GM19240 (cell line): ENCODE measurements around the gene RHNO1.

ENCODE experiments used
- DNase-seq: peaks from one replicate; pipeline ENCODE4 v3.0.0; 2011; ENCODE audit warnings: low spot score; ENCODE audit not compliant: insufficient read length

Gene RHNO1, protein sequence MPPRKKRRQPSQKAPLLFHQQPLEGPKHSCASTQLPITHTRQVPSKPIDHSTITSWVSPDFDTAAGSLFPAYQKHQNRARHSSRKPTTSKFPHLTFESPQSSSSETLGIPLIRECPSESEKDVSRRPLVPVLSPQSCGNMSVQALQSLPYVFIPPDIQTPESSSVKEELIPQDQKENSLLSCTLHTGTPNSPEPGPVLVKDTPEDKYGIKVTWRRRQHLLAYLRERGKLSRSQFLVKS

DNA sequence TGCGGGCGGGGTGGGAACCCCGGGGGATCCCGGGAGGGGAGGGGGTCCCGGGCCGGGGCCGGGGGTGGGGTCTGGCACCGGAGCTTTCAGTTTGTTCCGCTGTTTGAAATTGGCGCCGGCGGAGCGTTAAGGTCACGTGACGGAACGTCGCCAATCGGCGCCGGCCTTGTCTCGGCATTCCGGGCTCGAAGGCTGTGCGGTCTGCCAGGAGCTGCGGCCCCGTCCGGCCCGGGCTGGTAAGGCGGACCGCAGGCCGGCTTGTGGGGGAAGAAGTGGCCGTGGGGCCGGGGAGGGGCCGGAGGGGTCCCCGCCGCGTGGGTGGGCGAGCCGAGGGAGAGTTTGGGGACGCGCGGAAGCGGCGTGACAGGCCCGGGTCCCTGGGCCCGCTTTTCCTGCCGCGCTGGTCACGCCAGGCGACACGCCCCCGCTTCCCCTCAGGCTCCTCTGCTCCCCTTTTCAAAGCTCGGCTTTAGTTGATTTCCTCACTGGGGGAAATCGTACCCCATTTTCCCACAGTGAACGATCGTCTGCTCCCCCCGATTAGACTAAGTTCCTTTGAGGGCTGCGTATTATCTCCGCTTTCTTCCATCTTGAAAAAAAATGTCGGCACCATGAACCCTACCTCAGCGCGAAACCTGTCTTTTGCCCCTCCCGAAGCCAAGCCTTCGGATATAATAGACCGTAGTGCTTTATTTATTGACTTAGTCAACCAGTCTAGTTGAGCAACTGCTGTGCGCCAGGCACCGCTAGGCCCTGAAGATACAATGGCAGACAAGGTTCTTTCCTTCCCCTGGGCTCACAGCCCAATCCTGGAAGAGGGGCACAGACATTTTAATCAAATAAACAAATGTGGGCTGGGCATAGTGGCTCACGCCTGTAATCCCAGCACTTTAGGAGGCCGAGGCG lies at the start of gene RHNO1, which contains the start of gene FOXM1:
TSS of gene RHNO1 (plus strand) at position 177 of the 906 bp plus-strand sequence. CDS start 8,144 bp downstream, outside the sequence.
TSS of gene FOXM1 (minus strand) at position 128 of the 906 bp plus-strand sequence. CDS start 2,696 bp downstream, outside the sequence.
- peak; percentile 86 for DNase-seq

DNA sequence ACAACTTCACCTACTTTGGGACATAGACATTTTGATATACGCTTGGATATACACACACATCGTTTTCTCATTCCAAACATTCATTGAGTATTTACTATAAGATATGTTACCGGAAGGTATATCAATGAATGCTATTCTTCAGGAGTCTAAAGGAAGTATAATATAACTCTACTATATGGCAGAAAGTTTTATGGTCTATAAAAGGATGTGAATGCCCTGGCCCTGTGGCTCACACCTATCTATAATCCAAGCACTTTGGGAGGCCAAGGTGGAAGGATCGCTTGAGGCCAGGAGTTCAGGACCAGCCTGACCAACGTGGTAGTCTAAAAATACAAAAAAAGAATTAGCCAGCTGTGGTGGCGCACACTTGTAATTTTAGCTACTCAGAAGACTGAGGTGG lies 47.7 kb upstream of the RHNO1 start:
- no peak for DNase-seq

DNA sequence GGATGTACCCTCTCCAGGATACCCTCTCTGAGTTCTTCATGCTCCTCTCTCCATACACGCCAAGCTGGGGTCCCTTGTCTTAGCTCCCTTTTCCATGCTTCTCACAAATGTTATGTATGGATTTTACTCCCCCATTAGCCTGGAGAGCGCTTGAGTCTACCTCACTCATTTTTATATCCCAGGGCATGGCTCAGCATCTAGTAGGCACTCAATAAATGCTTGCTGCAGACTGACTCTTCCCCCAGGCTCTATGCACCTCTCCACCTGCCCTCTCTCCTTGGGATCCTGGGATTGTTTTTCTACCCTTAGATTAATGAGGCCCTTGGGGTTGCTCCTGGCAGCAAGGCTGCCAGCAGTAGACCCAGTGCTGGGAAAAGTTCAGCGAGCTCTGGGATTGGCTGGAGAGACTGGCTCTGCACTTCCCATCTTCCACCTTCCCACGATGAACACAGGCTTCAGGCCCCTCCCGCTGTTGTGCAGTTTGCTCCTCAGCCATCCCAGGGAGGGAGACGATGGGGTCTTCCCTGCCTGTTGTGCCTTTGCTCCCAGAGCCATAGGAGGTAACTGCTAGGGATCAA lies 44.4 kb upstream of the RHNO1 start:
- no peak for DNase-seq

DNA sequence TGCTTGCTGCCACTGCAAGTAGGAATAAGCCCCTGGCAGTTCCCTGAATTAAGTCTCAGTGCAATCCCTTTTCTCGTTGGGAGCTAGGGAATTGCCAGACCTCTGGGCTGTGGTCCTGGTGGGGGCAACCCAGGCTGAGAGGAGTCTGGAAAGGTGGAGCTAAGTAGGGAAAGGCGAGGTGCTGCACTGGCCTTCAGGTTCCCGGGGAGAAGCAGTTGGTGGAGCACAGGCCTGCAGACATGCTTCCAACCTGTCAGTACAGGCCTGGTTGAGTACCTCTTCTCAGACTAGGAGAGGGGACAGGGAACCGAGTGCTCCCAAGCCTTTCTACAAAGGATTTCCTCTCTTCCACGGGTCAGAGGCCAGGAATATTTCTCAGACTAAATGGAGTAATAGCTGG lies 43.7 kb upstream of the RHNO1 start:
- no peak for DNase-seq

DNA sequence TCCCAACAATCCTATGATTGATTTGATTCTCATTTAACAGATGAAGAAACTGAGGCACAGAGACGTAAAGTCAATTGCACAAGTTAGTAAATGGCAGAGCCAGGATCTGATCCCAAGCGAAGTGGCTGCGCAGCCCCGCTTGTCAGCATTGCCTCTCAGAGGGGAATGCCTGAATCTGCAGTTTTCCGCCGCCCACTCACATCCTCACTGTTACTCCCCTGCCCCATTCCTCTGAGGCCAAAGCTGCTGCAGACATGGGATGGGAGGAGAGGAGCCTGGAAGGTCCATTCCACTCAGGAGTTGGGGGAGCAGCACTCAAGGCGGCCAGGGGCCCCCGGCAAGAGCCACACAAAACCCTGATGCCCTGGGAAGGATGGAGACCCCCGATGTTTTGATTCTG lies 43.2 kb upstream of the RHNO1 start:
- DNase-seq: no peak

DNA sequence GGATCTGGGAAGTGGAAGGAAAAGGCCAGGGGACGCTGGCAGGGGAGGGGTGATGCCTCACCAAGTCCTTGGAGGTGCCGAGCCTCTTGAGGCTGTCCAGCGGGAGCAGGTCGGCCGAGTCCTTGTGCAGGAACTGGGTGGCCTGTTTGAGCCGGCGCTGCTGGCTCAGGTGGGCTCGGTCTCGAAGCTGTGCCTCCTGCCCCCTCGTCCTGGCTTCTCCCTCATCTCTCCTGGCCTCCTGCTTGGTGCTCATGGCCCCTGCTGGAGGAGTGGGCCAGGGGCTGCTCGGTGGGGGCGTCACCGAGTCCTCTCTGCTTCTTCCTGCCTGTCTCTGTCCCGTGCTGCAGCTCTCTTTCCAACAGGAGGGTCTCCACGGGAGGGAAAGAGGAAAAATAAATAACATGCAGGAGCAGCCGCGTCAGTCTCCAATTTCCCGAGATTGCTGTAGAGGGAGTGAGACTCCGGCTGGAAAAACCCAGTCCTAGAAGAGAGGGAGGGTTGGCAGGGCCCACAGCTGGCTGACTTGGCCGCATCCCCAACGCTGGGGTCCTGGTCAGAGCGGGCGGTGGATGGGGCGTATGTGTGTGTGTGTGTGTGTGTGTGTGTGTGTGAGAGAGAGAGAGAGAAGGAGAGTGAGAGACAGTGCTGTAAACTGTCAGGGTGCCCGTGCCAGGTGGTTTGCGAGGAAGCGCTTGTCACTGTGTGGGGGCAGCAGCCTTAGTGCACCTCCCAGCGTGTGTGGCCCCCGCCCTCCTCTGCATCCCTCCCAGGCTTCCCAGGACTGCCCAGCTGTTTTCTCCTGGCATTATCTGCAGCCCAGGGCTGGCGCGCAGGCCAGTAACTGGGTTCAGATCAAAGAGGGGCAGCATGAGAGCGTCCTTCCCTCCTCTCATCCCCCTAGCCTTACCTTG lies 42.2 kb upstream of the RHNO1 start, which contains the start of gene NRIP2:
TSS of gene NRIP2 (minus strand) at position 455 of the 911 bp plus-strand sequence. CDS start at position 403, 52 bp downstream.
- no peak for DNase-seq

DNA sequence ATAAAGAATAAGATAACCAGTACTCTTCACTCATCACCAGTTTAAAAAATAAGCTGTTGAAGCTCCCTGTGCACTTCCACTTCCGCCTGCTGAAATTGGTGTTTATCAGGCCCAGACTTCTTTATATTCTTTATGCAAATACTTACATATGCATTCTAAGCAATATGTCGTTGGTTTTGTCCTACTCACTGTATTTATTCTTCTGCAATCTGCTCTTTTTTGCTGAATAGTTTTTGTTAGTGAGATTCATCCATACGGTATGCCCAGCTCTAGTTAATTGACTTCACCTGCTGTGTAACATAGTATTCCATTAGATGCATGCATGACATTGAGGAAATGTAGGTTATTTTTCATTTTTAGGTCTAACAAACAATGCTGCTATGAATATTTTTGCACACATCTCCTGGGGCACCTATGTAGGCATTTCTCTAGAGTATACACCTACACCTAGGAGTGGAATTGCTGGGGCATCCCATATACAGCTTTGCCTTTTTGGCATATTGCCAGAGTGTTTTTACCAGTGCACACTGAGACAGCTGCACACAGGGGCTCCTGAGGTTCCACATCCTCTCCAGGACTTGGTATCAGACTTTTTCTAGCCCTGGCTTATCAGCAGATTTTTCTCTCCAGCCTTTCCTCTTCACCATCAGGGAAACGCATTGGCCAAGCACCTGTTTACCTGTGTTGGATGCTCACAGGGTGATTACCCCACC lies 41.2 kb upstream of the RHNO1 start:
- no peak for DNase-seq

DNA sequence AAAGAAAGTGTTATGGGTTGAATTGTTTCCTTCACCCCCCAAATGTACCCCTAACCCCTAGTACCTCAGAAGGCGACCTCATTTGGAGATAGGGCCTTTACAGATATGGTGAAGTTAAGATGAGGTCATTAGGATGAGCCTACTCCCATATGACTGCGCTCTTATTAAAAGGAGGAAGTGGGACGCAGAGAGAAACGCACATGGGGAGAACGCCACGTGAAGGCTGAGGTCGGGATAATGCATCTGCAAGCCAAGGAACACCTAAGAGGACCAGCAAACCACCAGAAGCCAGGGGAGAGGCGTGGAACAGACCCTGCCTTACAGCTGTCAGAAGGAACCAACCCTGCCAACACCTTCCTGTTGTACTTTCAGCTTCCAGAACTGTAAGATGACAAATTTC lies 40.4 kb upstream of the RHNO1 start:
- DNase-seq: no peak

DNA sequence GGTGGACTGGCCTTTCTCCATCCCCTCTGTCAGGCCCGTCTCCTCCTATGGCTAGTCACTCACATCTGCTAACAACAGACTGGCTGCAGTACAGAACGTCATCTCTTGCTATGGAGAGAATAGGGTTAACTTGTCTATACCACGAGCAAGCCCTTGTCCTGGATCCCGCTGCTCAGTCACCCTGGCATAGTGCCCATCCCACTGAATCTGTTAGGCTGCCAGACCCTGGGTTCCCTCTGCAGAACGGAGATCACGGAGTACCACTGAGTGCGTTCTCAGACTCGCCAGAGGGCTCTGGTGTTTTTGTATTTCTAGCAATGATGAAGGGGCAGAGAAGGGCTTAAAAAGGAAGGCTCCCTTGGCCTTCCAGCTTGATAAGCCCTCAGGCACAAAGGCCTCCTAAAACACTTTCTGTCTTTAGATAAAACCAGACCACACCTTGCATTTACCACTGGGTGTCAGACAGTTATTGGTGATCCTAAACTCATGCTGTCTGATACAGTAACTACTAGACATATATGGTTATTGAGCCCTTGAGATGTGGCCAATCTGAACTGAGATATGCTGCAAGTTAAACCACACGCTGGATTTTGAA lies 35.9 kb upstream of the RHNO1 start:
- DNase-seq: no peak

DNA sequence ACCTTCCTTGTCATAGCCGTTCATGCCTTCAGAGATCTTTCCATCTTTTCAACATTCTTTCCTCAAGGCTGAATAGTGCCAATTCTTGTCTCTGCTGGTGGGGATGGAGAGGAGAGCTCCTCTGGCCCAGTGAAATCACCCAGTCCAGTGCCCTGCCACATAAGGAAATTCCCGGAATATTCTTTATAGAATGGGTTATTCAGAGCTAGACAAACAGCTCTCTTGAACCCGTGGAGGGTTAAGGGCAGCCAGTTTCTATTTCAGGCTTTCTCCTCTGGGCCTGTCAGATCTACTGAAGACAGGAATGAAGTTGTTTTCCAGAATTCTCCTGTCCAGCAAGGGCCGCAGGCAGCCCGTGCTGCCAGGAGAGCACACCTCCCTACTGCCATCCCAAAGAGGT lies 34.1 kb upstream of the RHNO1 start:
- no peak for DNase-seq

DNA sequence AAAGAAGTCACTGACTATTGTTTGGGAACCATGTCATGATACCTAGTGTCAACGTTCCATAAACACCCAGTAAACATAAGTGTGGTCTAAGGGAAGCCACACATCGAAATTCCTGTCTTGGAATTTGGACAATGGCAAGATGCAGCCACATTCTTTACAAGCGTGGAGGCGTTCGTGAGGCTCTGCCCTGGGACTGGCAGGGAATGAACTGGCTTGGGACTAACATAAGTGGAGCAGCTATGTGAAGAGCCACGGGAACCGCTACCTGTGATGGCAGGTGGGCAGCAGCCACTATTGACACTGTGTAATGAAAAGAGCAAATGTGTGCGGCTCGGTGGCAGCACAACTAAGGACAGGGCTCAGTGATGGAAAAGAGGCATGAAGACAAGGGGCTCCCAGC lies 32.2 kb upstream of the RHNO1 start:
- DNase-seq: no peak

DNA sequence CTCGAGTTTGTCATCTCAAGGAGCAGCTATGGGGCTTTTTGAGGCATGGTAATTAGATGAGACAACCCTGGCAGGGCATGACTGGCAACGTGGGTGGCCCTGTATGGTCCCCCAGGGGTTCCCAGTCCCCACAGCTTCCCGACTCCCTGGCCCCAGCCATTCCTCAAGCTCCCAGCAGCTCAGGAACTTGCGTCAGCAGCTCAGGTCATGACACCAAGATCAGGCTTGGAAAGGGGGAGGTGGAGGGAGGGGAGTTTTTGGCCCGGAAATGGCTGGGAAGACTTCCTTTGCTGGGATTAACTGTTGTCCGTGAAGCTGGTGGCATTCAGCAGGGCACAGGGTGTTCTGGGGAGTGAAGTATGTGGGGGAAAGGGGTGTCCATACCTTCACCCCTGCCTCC lies 31.7 kb upstream of the RHNO1 start:
- DNase-seq: no peak

DNA sequence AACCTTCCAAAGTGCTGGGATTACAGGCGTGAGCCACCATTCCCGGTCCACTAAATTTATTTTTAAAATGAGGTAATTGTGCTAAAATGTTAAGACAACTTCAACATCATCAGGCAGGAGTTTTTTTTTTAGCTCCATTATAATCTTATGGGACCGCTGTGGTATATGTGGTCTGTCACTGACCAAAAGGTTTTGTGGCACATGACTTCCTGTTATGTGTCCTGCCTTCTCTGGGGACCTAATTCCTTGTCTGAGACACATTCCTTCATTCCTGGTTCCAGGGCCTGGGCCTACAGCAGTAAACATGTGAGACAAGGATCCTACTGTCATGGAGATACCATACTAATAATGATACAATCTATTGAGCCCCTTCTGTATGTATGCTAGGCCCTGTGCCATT lies 25.1 kb upstream of the RHNO1 start:
- no peak for DNase-seq

DNA sequence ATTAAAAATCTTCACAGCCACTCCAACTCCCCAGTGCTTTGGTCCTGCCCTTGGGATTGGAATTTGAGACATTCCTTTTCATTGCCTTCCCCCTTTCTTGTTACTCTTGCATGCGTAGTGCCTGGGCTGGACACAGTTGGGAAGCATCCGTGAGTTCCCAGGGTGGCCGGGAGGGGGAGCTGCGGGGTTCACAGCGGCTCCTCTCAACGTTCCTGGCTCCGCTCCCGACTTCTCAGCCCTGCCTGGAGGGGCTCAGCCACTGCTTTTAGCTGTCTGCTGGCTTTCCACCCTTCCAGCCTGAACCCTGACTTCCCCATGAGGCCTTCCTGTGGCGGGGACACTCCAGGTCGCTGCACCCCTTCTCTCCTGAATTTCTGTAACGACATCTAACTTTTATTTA lies 23.4 kb upstream of the RHNO1 start:
- peak; percentile 23 for DNase-seq

DNA sequence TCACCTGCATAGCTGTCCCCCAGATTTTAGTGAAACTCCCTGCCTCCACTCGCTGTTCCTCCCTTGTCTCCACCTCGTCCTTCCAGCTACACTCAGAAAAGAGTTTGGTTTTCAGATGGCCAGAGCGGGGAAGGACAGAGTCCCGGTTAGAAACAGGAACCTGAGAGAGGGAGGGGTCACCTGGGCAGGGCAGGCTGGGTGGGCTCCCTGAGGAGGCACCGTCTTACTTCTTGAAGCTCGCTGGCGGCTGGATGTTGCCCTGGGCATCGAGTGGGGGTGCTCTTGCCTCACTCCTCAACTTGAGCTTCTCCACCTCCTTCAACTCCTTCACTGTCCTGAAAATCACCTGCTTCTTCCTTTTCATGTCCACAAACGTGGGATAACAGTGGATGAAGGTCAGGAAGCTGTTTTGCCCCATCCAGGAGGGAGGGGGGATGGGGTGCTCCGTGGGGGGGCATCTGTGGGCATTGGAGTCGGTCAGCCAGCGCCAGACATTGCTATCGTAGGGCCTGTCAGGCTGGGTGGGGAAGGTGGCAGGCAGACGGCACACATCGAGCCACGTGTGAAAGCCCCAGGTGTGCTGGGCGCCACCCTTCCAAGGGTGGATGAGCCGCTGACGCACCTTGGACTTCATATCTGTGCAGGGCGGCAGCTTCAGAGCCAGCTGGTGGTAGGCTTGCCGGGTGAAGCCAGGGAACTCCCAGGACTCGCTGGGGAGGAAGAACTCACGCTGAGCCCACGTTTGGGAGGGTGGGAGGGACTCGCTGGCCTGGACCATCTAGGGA lies 22.2 kb upstream of the RHNO1 start:
- DNase-seq: no peak

DNA sequence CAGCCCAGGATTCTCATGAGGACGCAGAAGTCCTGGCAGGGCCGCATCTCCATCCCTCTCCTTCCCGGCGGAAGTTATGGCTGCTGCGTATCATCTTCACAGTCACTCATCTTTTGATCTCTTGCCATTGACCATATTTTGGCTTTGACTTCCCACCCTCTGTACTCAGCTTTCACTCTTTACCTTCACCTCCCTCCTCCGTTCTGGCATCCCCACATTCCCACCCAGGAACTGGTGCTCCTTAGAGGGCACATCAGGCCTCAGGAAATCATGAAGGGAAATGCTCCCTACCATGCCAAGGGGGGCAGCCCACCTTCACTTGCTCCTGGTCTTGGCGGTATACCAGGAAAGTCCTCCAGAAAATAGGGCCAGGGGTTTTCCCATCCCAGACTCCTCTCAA lies 21.5 kb upstream of the RHNO1 start:
- DNase-seq: no peak

DNA sequence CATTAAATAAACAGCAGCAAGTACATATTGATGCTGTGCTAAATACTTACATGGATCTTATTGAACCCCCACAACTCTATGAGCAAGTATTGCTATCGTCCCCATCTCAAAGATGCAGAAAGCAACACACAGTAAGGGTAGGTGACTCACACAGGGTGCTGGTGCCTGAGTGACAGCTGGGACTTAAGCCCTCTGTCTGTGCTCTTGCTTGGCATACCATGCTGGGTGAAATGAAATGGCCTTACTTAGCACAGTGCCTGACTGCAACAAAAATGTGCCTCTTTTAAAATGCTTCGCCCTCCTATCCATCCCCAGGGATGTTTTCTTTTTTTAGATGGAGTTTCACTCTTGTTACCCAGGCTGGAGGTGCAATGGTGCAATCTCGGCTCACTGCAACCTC lies 21.0 kb upstream of the RHNO1 start:
- DNase-seq: no peak

DNA sequence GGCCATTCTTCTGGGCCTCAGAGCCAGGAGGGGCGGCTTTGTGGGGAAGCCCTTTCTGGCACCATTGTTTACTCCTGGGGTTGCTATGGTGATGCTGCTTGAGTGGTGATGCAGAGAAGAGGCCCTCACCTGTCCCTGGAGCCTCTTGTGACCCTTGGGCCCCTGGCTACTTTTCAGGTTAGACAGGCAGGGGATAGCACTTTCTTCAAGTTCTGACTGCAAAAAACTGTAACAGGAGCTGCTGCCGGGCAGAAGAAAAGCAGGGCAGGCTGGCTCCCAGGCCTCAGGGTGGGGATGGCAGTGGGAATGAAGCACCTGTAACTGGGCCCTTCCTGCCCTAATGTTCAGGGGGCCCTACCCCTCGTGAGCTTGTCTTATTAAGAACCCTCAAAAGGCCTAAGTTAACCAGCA lies 20.0 kb upstream of the RHNO1 start, which contains the start of gene TEX52:
TSS of gene TEX52 (minus strand) at position 19 of the 411 bp plus-strand sequence. CDS start at position 6, 13 bp downstream.
- no peak for DNase-seq

DNA sequence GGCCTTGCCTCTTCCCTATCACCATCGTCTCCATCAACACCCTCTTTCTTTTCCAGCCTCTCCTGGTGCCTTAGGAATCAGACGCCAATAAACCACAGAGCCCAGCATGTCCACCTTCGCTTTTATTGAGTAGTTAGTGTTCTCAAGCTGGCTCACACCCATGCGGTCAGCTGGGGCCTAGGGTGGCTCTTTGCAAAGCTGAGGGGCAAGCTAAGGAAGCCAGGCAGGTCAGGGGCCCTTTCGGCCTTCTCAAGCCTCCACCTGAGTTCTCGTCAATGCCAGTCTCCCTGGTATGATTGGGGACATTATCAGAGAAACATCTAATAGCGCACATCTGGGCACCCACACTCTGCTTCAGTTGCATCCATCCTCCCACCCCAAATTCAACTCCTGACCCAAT lies 19.4 kb upstream of the RHNO1 start:
- DNase-seq: no peak
